Activated T-cell treated with anti-CD3 and anti-CD28 coated beads, Interleukin-2, amount 50 U/mL, for 4 hours (primary cell): ENCODE results near the gene FAM186B. TPM values are rescaled to one million over a fixed set of nuclear protein-coding genes. Genes with fewer than 3 reads are reported as not detected.
A peak's percentile ranks its signal among the peaks of the same experiment; 100 is the strongest.

Experiments used
- ATAC-seq, 2 donors: fragments of 200-7000 bp; cut with Tn5 transposase; one replicate each; pipeline ENCODE4 v1.10.0; 2021
- DNase-seq: peaks from one replicate; pipeline ENCODE4 v3.0.0-alpha.2; 2020
- H3K27me3 Mint-ChIP-seq: one replicate; pipeline ENCODE4 v1.8.0; 2021; ENCODE audit warnings: low read depth, mixed read lengths
- H3K36me3 Mint-ChIP-seq: one replicate; pipeline ENCODE4 v1.8.0; 2022; ENCODE audit warnings: mixed read lengths; ENCODE audit not compliant: insufficient read depth
- H3K4me1 Mint-ChIP-seq: one replicate; pipeline ENCODE4 v1.8.0; 2021; ENCODE audit warnings: low read depth, mixed read lengths
- H3K4me3 Mint-ChIP-seq: one replicate; pipeline ENCODE4 v1.8.0; 2021; ENCODE audit warnings: mild to moderate bottlenecking, moderate library complexity, mixed read lengths
- H3K9me3 Mint-ChIP-seq: one replicate; pipeline ENCODE4 v1.8.0; 2021; ENCODE audit warnings: mixed read lengths
- total RNA-seq, 3 donors: library from RNA; stranded (reverse); gene quantifications; one replicate each; pipeline ENCODE4 v1.2.1, GENCODE V29; 2021

FAM186B gene
- total RNA-seq, 3 donors from 2014 or later, result 0.28 to 0.38 (median 0.37) TPM

GRCh38 chr12:49560695-49561094, 44.7 kb downstream of the FAM186B start:
- peaks cover 24% of the 10 kb centered on the region for H3K4me1 Mint-ChIP-seq
- peaks cover 36% of the 10 kb centered on the region for H3K36me3 Mint-ChIP-seq

GRCh38 chr12:49559011-49559675, 46.3 kb downstream of the FAM186B start:
- ATAC-seq (no peak), DNase-seq (no peak)
- no peaks in the 10 kb centered on the region for H3K9me3 Mint-ChIP-seq
- no peak overlapping the region for H3K4me3 Mint-ChIP-seq
- H3K27me3 Mint-ChIP-seq, result no peaks in the 10 kb centered on the region
- H3K4me1 Mint-ChIP-seq, result peaks cover 13% of the 10 kb centered on the region
- peaks cover 32% of the 10 kb centered on the region for H3K36me3 Mint-ChIP-seq

More at GRCh38 chr12:49560695-49561094, 44.7 kb downstream of the FAM186B start:
- Mint-ChIP-seq H3K4me3 (no peak overlapping the region), H3K9me3 (no peaks in the 10 kb centered on the region), H3K27me3 (no peaks in the 10 kb centered on the region)
- DNase-seq (no peak), ATAC-seq (no peak)

- DNase-seq, result no peak
- Mint-ChIP-seq H3K36me3 (peaks cover 28% of the 10 kb centered on the region), H3K4me3 (no peak overlapping the region), H3K27me3 (no peaks in the 10 kb centered on the region), H3K4me1 (peaks cover 7% of the 10 kb centered on the region), H3K9me3 (no peaks in the 10 kb centered on the region)
- no peak for ATAC-seq
These were observed 46.9 kb downstream of the FAM186B start for GRCh38 chr12:49558526-49558925.

- Mint-ChIP-seq H3K27me3 (no peaks in the 10 kb centered on the region), H3K4me3 (no peak overlapping the region), H3K4me1 (peaks cover 7% of the 10 kb centered on the region), H3K9me3 (no peaks in the 10 kb centered on the region), H3K36me3 (peaks cover 25% of the 10 kb centered on the region)
- no peak for ATAC-seq
- no peak for DNase-seq
These were observed 47.6 kb downstream of the FAM186B start for GRCh38 chr12:49557917-49558215.

GRCh38 chr12:49557187-49557916, 48.1 kb downstream of the FAM186B start:
- ATAC-seq (peak in 1 of 2 donors; percentile 3), DNase-seq (no peak)
- H3K4me1 Mint-ChIP-seq, result peaks cover 7% of the 10 kb centered on the region
- H3K4me3 Mint-ChIP-seq, result no peak overlapping the region
- no peaks in the 10 kb centered on the region for H3K27me3 Mint-ChIP-seq
- H3K9me3 Mint-ChIP-seq, result no peaks in the 10 kb centered on the region
- peaks cover 22% of the 10 kb centered on the region for H3K36me3 Mint-ChIP-seq

GRCh38 chr12:49556391-49557186, 48.9 kb downstream of the FAM186B start:
- H3K27me3 Mint-ChIP-seq, result no peaks in the 10 kb centered on the region
- H3K4me1 Mint-ChIP-seq, result peaks cover 7% of the 10 kb centered on the region
- no peak for ATAC-seq
- H3K4me3 Mint-ChIP-seq, result no peak overlapping the region
- no peak for DNase-seq
- H3K36me3 Mint-ChIP-seq, result peaks cover 19% of the 10 kb centered on the region
- H3K9me3 Mint-ChIP-seq, result no peaks in the 10 kb centered on the region

GRCh38 chr12:49555631-49556390, 49.6 kb downstream of the FAM186B start:
- peaks cover 4% of the 10 kb centered on the region for H3K4me1 Mint-ChIP-seq

GRCh38 chr12:49554266-49554665, 51.2 kb downstream of the FAM186B start:
- H3K4me3 Mint-ChIP-seq, result no peak overlapping the region
- peaks cover 13% of the 10 kb centered on the region for H3K36me3 Mint-ChIP-seq
- peaks cover 6% of the 10 kb centered on the region for H3K27me3 Mint-ChIP-seq
- H3K9me3 Mint-ChIP-seq, result no peaks in the 10 kb centered on the region
- DNase-seq (no peak), ATAC-seq (no peak)
- H3K4me1 Mint-ChIP-seq, result peaks cover 2% of the 10 kb centered on the region

More at GRCh38 chr12:49555631-49556390, 49.6 kb downstream of the FAM186B start:
- ATAC-seq, result peak in 1 of 2 donors; percentile 9
- no peak overlapping the region for H3K4me3 Mint-ChIP-seq
- H3K9me3 Mint-ChIP-seq, result no peaks in the 10 kb centered on the region
- no peaks in the 10 kb centered on the region for H3K27me3 Mint-ChIP-seq
- DNase-seq, result no peak
- H3K36me3 Mint-ChIP-seq, result peaks cover 19% of the 10 kb centered on the region

- DNase-seq (no peak), ATAC-seq (no peak)
- Mint-ChIP-seq H3K9me3 (no peaks in the 10 kb centered on the region), H3K27me3 (peaks cover 9% of the 10 kb centered on the region), H3K4me1 (peaks cover 4% of the 10 kb centered on the region), H3K4me3 (no peak overlapping the region), H3K36me3 (peaks cover 9% of the 10 kb centered on the region)
These were observed 51.8 kb downstream of the FAM186B start for GRCh38 chr12:49553512-49554088.

GRCh38 chr12:49552899-49553298, 52.5 kb downstream of the FAM186B start:
- no peaks in the 10 kb centered on the region for H3K9me3 Mint-ChIP-seq
- H3K4me1 Mint-ChIP-seq, result peaks cover 6% of the 10 kb centered on the region
- DNase-seq (no peak), ATAC-seq (no peak)
- H3K4me3 Mint-ChIP-seq, result no peak overlapping the region
- peaks cover 5% of the 10 kb centered on the region for H3K36me3 Mint-ChIP-seq
- H3K27me3 Mint-ChIP-seq, result peaks cover 16% of the 10 kb centered on the region

GRCh38 chr12:49552425-49552824, 53.0 kb downstream of the FAM186B start:
- no peaks in the 10 kb centered on the region for H3K9me3 Mint-ChIP-seq
- peaks cover 5% of the 10 kb centered on the region for H3K36me3 Mint-ChIP-seq
- H3K4me1 Mint-ChIP-seq, result peaks cover 6% of the 10 kb centered on the region
- DNase-seq (no peak), ATAC-seq (no peak)
- H3K27me3 Mint-ChIP-seq, result peaks cover 19% of the 10 kb centered on the region
- H3K4me3 Mint-ChIP-seq, result no peak overlapping the region

GRCh38 chr12:49552014-49552413, 53.4 kb downstream of the FAM186B start:
- DNase-seq (no peak), ATAC-seq (no peak)
- Mint-ChIP-seq H3K4me3 (no peak overlapping the region), H3K4me1 (peaks cover 6% of the 10 kb centered on the region), H3K36me3 (peaks cover 5% of the 10 kb centered on the region), H3K9me3 (no peaks in the 10 kb centered on the region), H3K27me3 (peaks cover 22% of the 10 kb centered on the region)

- ATAC-seq, result no peak
These were observed 54.7 kb downstream of the FAM186B start for GRCh38 chr12:49550693-49551252.

More at GRCh38 chr12:49550693-49551252, 54.7 kb downstream of the FAM186B start:
- Mint-ChIP-seq H3K36me3 (no peaks in the 10 kb centered on the region), H3K9me3 (no peaks in the 10 kb centered on the region), H3K4me1 (peaks cover 5% of the 10 kb centered on the region), H3K4me3 (no peak overlapping the region), H3K27me3 (peaks cover 22% of the 10 kb centered on the region)
- no peak for DNase-seq
